HEK293 (cell line): ENCODE measurements around the gene EXOG.

Experiments used
- CTCF ChIP-seq: fragments of 450-650 bp; formaldehyde crosslinking; IDR thresholded peaks from 2 replicates; pipeline ENCODE4 v1.5.1; 2016; ENCODE audit warnings: missing biosample characterization, missing genetic modification characterization
- INSM2 ChIP-seq: fragments of 450-650 bp; formaldehyde crosslinking; IDR thresholded peaks from 2 replicates; pipeline ENCODE4 v1.5.1; 2016; ENCODE audit warnings: missing biosample characterization, missing genetic modification characterization
- SP2 ChIP-seq: fragments of 450-650 bp; formaldehyde crosslinking; IDR thresholded peaks from 2 replicates; pipeline ENCODE4 v1.5.1; 2016; ENCODE audit warnings: missing biosample characterization, missing genetic modification characterization
- TCF7L2 ChIP-seq: IDR thresholded peaks from 2 replicates; pipeline ENCODE4 v1.6.1; 2011; ENCODE audit warnings: low read depth, mild to moderate bottlenecking, inconsistent platforms, low read length, moderate library complexity, borderline replicate concordance
- ZNF274 ChIP-seq, 2 experiments: fragments of 200-500 bp in 1 of 2; fragments of 450-650 bp in 1 of 2; sonication (Bioruptor generic) in 1 of 2; formaldehyde crosslinking in 1 of 2; IDR thresholded peaks; 2 replicates each; pipeline versions ENCODE4 v1.5.1 to v1.6.1; 2014 to 2016; ENCODE audit warnings: borderline replicate concordance in 1 of 2, inconsistent platforms in 1 of 2, low read length in 1 of 2, missing biosample characterization in 1 of 2, missing genetic modification characterization in 1 of 2
- ZNF350 ChIP-seq: fragments of 450-650 bp; formaldehyde crosslinking; IDR thresholded peaks from 2 replicates; pipeline ENCODE4 v1.5.0; 2017; ENCODE audit warnings: missing biosample characterization, mild to moderate bottlenecking, missing genetic modification characterization
- ZNF426 ChIP-seq: fragments of 450-650 bp; formaldehyde crosslinking; IDR thresholded peaks from 2 replicates; pipeline ENCODE4 v1.5.1; 2017; ENCODE audit warnings: missing biosample characterization, missing genetic modification characterization, mild to moderate bottlenecking, inconsistent platforms, moderate library complexity
- ZNF449 ChIP-seq: fragments of 450-650 bp; formaldehyde crosslinking; IDR thresholded peaks from 2 replicates; pipeline ENCODE4 v1.5.1; 2017; ENCODE audit warnings: missing biosample characterization, mild to moderate bottlenecking, missing genetic modification characterization, moderate library complexity
- ZNF580 ChIP-seq: fragments of 450-650 bp; formaldehyde crosslinking; IDR thresholded peaks from 2 replicates; pipeline ENCODE4 v1.5.1; 2016; ENCODE audit warnings: missing biosample characterization, missing genetic modification characterization
- ZNF629 ChIP-seq: fragments of 450-650 bp; formaldehyde crosslinking; IDR thresholded peaks from 2 replicates; pipeline ENCODE4 v1.5.1; 2017; ENCODE audit warnings: missing biosample characterization, missing genetic modification characterization
- ZNF660 ChIP-seq: fragments of 450-650 bp; IDR thresholded peaks from 2 replicates; pipeline ENCODE4 v1.5.1; 2018; ENCODE audit warnings: missing biosample characterization, mild to moderate bottlenecking, missing genetic modification characterization
- TF ChIP-seq, protein P1 (sequence below): fragments of 450-650 bp; formaldehyde crosslinking; IDR thresholded peaks from 2 replicates; pipeline ENCODE4 v1.5.1; 2016; ENCODE audit warnings: missing biosample characterization, missing genetic modification characterization

GRCh38 chr3:38555149-38555840, 59.2 kb downstream of the EXOG start:
- TF ChIP-seq CTCF (tag by site-specific recombination): no peak
- no peak for TF ChIP-seq ZNF660 (tag by site-specific recombination)
- TF ChIP-seq, protein P1, sequence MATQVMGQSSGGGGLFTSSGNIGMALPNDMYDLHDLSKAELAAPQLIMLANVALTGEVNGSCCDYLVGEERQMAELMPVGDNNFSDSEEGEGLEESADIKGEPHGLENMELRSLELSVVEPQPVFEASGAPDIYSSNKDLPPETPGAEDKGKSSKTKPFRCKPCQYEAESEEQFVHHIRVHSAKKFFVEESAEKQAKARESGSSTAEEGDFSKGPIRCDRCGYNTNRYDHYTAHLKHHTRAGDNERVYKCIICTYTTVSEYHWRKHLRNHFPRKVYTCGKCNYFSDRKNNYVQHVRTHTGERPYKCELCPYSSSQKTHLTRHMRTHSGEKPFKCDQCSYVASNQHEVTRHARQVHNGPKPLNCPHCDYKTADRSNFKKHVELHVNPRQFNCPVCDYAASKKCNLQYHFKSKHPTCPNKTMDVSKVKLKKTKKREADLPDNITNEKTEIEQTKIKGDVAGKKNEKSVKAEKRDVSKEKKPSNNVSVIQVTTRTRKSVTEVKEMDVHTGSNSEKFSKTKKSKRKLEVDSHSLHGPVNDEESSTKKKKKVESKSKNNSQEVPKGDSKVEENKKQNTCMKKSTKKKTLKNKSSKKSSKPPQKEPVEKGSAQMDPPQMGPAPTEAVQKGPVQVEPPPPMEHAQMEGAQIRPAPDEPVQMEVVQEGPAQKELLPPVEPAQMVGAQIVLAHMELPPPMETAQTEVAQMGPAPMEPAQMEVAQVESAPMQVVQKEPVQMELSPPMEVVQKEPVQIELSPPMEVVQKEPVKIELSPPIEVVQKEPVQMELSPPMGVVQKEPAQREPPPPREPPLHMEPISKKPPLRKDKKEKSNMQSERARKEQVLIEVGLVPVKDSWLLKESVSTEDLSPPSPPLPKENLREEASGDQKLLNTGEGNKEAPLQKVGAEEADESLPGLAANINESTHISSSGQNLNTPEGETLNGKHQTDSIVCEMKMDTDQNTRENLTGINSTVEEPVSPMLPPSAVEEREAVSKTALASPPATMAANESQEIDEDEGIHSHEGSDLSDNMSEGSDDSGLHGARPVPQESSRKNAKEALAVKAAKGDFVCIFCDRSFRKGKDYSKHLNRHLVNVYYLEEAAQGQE (tag by site-specific recombination): no peak
- no peak for TF ChIP-seq TCF7L2
- TF ChIP-seq ZNF449 (tag by site-specific recombination): no peak
- no peak for TF ChIP-seq INSM2 (tag by site-specific recombination)
- no peak for TF ChIP-seq ZNF580
- no peak for TF ChIP-seq ZNF426 (tag by site-specific recombination)
- TF ChIP-seq ZNF274 (IDR thresholded peaks at IDR 0.05; ENCODE audit: low read length): no peak
- TF ChIP-seq ZNF274 (tag by site-specific recombination; IDR thresholded peaks at IDR 0.05; ENCODE audit: borderline replicate concordance): no peak
- TF ChIP-seq ZNF350: no peak
- TF ChIP-seq ZNF629 (tag by site-specific recombination): no peak
- TF ChIP-seq SP2 (tag by site-specific recombination): no peak
